ENCODE data around the gene CUL7.
"Not testable (repeated sequence)": the region's sequence is repeated elsewhere in the genome, so short reads cannot be mapped to it uniquely, and the experiment has no call there.

Gene CUL7

GRCh38 chr6:43091020-43091419 is 37.4 kb upstream of the CUL7 start:
- Histone ChIP-seq H3K4me1 (ENCODE audit: control insufficient read depth in 2 of 2, insufficient read depth in 2 of 2, low read length in 2 of 2) (peaks cover 0 to 5% of the 10 kb centered on the region in 2 donors), H3K9me3 (ENCODE audit: control insufficient read depth in 2 of 2, low read length in 2 of 2) (no peaks in the 10 kb centered on the region), H3K27ac (ENCODE audit: low read depth in 2 of 2, low read length in 2 of 2) (no peak overlapping the region)

GRCh38 chr6:43090559-43090956 is 36.9 kb upstream of the CUL7 start:
- peaks cover 0 to 4% of the 10 kb centered on the region in 2 donors for H3K4me1 ChIP-seq (ENCODE audit: control insufficient read depth in 2 of 2, insufficient read depth in 2 of 2, low read length in 2 of 2)
- no peak overlapping the region for H3K4me3 ChIP-seq (ENCODE audit: low read length in 2 of 2)
- no peaks in the 10 kb centered on the region for H3K27me3 ChIP-seq (ENCODE audit: control insufficient read depth in 2 of 2, insufficient read depth in 2 of 2, low read length in 2 of 2)
- no peaks in the 10 kb centered on the region for H3K9me3 ChIP-seq (ENCODE audit: control insufficient read depth in 2 of 2, low read length in 2 of 2)
- no peak overlapping the region for H3K9ac ChIP-seq (ENCODE audit: low read depth in 1 of 2, low read length in 2 of 2)
- H3K27ac ChIP-seq (ENCODE audit: low read depth in 2 of 2, low read length in 2 of 2) = no peak overlapping the region
- no peaks in the 10 kb centered on the region for H3K36me3 ChIP-seq (ENCODE audit: control insufficient read depth in 2 of 2, insufficient read depth in 2 of 2, low read length in 2 of 2)

More at GRCh38 chr6:43091020-43091419, 37.4 kb upstream of the CUL7 start:
- Histone ChIP-seq H3K9ac (ENCODE audit: low read depth in 1 of 2, low read length in 2 of 2) (no peak overlapping the region), H3K36me3 (ENCODE audit: control insufficient read depth in 2 of 2, insufficient read depth in 2 of 2, low read length in 2 of 2) (no peaks in the 10 kb centered on the region), H3K4me3 (ENCODE audit: low read length in 2 of 2) (no peak overlapping the region), H3K27me3 (ENCODE audit: control insufficient read depth in 2 of 2, insufficient read depth in 2 of 2, low read length in 2 of 2) (no peaks in the 10 kb centered on the region)

GRCh38 chr6:43089874-43090558 is 36.4 kb upstream of the CUL7 start:
- Histone ChIP-seq H3K27me3 (ENCODE audit: control insufficient read depth in 2 of 2, insufficient read depth in 2 of 2, low read length in 2 of 2) (no peaks in the 10 kb centered on the region), H3K4me3 (ENCODE audit: low read length in 2 of 2) (no peak overlapping the region), H3K36me3 (ENCODE audit: control insufficient read depth in 2 of 2, insufficient read depth in 2 of 2, low read length in 2 of 2) (no peaks in the 10 kb centered on the region), H3K4me1 (ENCODE audit: control insufficient read depth in 2 of 2, insufficient read depth in 2 of 2, low read length in 2 of 2) (peaks cover 0 to 4% of the 10 kb centered on the region in 2 donors), H3K9me3 (ENCODE audit: control insufficient read depth in 2 of 2, low read length in 2 of 2) (no peaks in the 10 kb centered on the region), H3K9ac (ENCODE audit: low read depth in 1 of 2, low read length in 2 of 2) (no peak overlapping the region), H3K27ac (ENCODE audit: low read depth in 2 of 2, low read length in 2 of 2) (no peak overlapping the region)

GRCh38 chr6:43089467-43089866 is 35.8 kb upstream of the CUL7 start:
- H3K4me1 ChIP-seq (ENCODE audit: control insufficient read depth in 2 of 2, insufficient read depth in 2 of 2, low read length in 2 of 2) = peaks cover 0 to 4% of the 10 kb centered on the region in 2 donors
- H3K9ac ChIP-seq (ENCODE audit: low read depth in 1 of 2, low read length in 2 of 2) = no peak overlapping the region
- H3K4me3 ChIP-seq (ENCODE audit: low read length in 2 of 2) = no peak overlapping the region
- no peak overlapping the region for H3K27ac ChIP-seq (ENCODE audit: low read depth in 2 of 2, low read length in 2 of 2)
- no peaks in the 10 kb centered on the region for H3K36me3 ChIP-seq (ENCODE audit: control insufficient read depth in 2 of 2, insufficient read depth in 2 of 2, low read length in 2 of 2)
- no peaks in the 10 kb centered on the region for H3K9me3 ChIP-seq (ENCODE audit: control insufficient read depth in 2 of 2, low read length in 2 of 2)
- H3K27me3 ChIP-seq (ENCODE audit: control insufficient read depth in 2 of 2, insufficient read depth in 2 of 2, low read length in 2 of 2) = no peaks in the 10 kb centered on the region

- no peak overlapping the region for H3K27ac ChIP-seq (ENCODE audit: low read depth in 2 of 2, low read length in 2 of 2)
Measured at GRCh38 chr6:43088654-43089056, 35.0 kb upstream of the CUL7 start.

GRCh38 chr6:43086022-43086658 is 32.5 kb upstream of the CUL7 start:
- H3K27ac ChIP-seq (ENCODE audit: low read depth in 2 of 2, low read length in 2 of 2) = no peak overlapping the region
- peak overlapping the region in 1 of 2 donors; percentile 14 for H3K9ac ChIP-seq (ENCODE audit: low read depth in 1 of 2, low read length in 2 of 2)
- no peaks in the 10 kb centered on the region for H3K27me3 ChIP-seq (ENCODE audit: control insufficient read depth in 2 of 2, insufficient read depth in 2 of 2, low read length in 2 of 2)
- no peaks in the 10 kb centered on the region for H3K36me3 ChIP-seq (ENCODE audit: control insufficient read depth in 2 of 2, insufficient read depth in 2 of 2, low read length in 2 of 2)
- peaks cover 0 to 4% of the 10 kb centered on the region in 2 donors for H3K4me1 ChIP-seq (ENCODE audit: control insufficient read depth in 2 of 2, insufficient read depth in 2 of 2, low read length in 2 of 2)
- no peak overlapping the region for H3K4me3 ChIP-seq (ENCODE audit: low read length in 2 of 2)
- no peaks in the 10 kb centered on the region for H3K9me3 ChIP-seq (ENCODE audit: control insufficient read depth in 2 of 2, low read length in 2 of 2)

More at GRCh38 chr6:43088654-43089056, 35.0 kb upstream of the CUL7 start:
- H3K27me3 ChIP-seq (ENCODE audit: control insufficient read depth in 2 of 2, insufficient read depth in 2 of 2, low read length in 2 of 2) = no peaks in the 10 kb centered on the region
- no peaks in the 10 kb centered on the region for H3K9me3 ChIP-seq (ENCODE audit: control insufficient read depth in 2 of 2, low read length in 2 of 2)
- no peak overlapping the region for H3K4me3 ChIP-seq (ENCODE audit: low read length in 2 of 2)
- H3K36me3 ChIP-seq (ENCODE audit: control insufficient read depth in 2 of 2, insufficient read depth in 2 of 2, low read length in 2 of 2) = no peaks in the 10 kb centered on the region
- H3K4me1 ChIP-seq (ENCODE audit: control insufficient read depth in 2 of 2, insufficient read depth in 2 of 2, low read length in 2 of 2) = peaks cover 0 to 4% of the 10 kb centered on the region in 2 donors
- no peak overlapping the region for H3K9ac ChIP-seq (ENCODE audit: low read depth in 1 of 2, low read length in 2 of 2)

- Histone ChIP-seq H3K4me3 (ENCODE audit: low read length in 2 of 2) (no peak overlapping the region), H3K9ac (ENCODE audit: low read depth in 1 of 2, low read length in 2 of 2) (no peak overlapping the region), H3K9me3 (ENCODE audit: control insufficient read depth in 2 of 2, low read length in 2 of 2) (no peaks in the 10 kb centered on the region), H3K27me3 (ENCODE audit: control insufficient read depth in 2 of 2, insufficient read depth in 2 of 2, low read length in 2 of 2) (no peaks in the 10 kb centered on the region), H3K27ac (ENCODE audit: low read depth in 2 of 2, low read length in 2 of 2) (no peak overlapping the region), H3K4me1 (ENCODE audit: control insufficient read depth in 2 of 2, insufficient read depth in 2 of 2, low read length in 2 of 2) (peaks cover 0 to 4% of the 10 kb centered on the region in 2 donors), H3K36me3 (ENCODE audit: control insufficient read depth in 2 of 2, insufficient read depth in 2 of 2, low read length in 2 of 2) (no peaks in the 10 kb centered on the region)
Measured at GRCh38 chr6:43082806-43083655, 29.4 kb upstream of the CUL7 start.

- H3K4me1 ChIP-seq (ENCODE audit: control insufficient read depth in 2 of 2, insufficient read depth in 2 of 2, low read length in 2 of 2); H3K27ac ChIP-seq (ENCODE audit: low read depth in 2 of 2, low read length in 2 of 2); H3K27me3 ChIP-seq (ENCODE audit: control insufficient read depth in 2 of 2, insufficient read depth in 2 of 2, low read length in 2 of 2): not testable (repeated sequence)
Measured at GRCh38 chr6:43081922-43082321, 28.3 kb upstream of the CUL7 start.

GRCh38 chr6:43081043-43081442 is 27.4 kb upstream of the CUL7 start:
- peaks cover 0 to 3% of the 10 kb centered on the region in 2 donors for H3K27me3 ChIP-seq (ENCODE audit: control insufficient read depth in 2 of 2, insufficient read depth in 2 of 2, low read length in 2 of 2)
- no peaks in the 10 kb centered on the region for H3K36me3 ChIP-seq (ENCODE audit: control insufficient read depth in 2 of 2, insufficient read depth in 2 of 2, low read length in 2 of 2)
- H3K27ac ChIP-seq (ENCODE audit: low read depth in 2 of 2, low read length in 2 of 2) = no peak overlapping the region
- H3K9me3 ChIP-seq (ENCODE audit: control insufficient read depth in 2 of 2, low read length in 2 of 2) = no peaks in the 10 kb centered on the region
- no peak overlapping the region for H3K9ac ChIP-seq (ENCODE audit: low read depth in 1 of 2, low read length in 2 of 2)
- no peak overlapping the region for H3K4me3 ChIP-seq (ENCODE audit: low read length in 2 of 2)
- H3K4me1 ChIP-seq (ENCODE audit: control insufficient read depth in 2 of 2, insufficient read depth in 2 of 2, low read length in 2 of 2) = peaks cover 0 to 7% of the 10 kb centered on the region in 2 donors

More at GRCh38 chr6:43081922-43082321, 28.3 kb upstream of the CUL7 start:
- not testable (repeated sequence) for H3K4me3 ChIP-seq (ENCODE audit: low read length in 2 of 2); H3K9ac ChIP-seq (ENCODE audit: low read depth in 1 of 2, low read length in 2 of 2); H3K36me3 ChIP-seq (ENCODE audit: control insufficient read depth in 2 of 2, insufficient read depth in 2 of 2, low read length in 2 of 2); H3K9me3 ChIP-seq (ENCODE audit: control insufficient read depth in 2 of 2, low read length in 2 of 2)

GRCh38 chr6:43078691-43079090 is 25.0 kb upstream of the CUL7 start:
- no peaks in the 10 kb centered on the region for H3K9me3 ChIP-seq (ENCODE audit: control insufficient read depth in 2 of 2, low read length in 2 of 2)
- peaks cover 0 to 3% of the 10 kb centered on the region in 2 donors for H3K27me3 ChIP-seq (ENCODE audit: control insufficient read depth in 2 of 2, insufficient read depth in 2 of 2, low read length in 2 of 2)
- no peak overlapping the region for H3K4me3 ChIP-seq (ENCODE audit: low read length in 2 of 2)
- no peak overlapping the region for H3K9ac ChIP-seq (ENCODE audit: low read depth in 1 of 2, low read length in 2 of 2)
- H3K36me3 ChIP-seq (ENCODE audit: control insufficient read depth in 2 of 2, insufficient read depth in 2 of 2, low read length in 2 of 2) = peaks cover 2 to 5% of the 10 kb centered on the region in 2 donors
- H3K4me1 ChIP-seq (ENCODE audit: control insufficient read depth in 2 of 2, insufficient read depth in 2 of 2, low read length in 2 of 2) = peaks cover 0 to 8% of the 10 kb centered on the region in 2 donors
- H3K27ac ChIP-seq (ENCODE audit: low read depth in 2 of 2, low read length in 2 of 2) = no peak overlapping the region

Data from mucosa of rectum (tissue), 2 donors.